Uterus (tissue), 2 donors: ENCODE results near the gene IGLON5.

Experiments
- CTCF ChIP-seq, 4 experiments: fragments of 200-600 bp in 2 of 4; fragments of 450-650 bp in 2 of 4; sonication (generic) in 2 of 4; IDR thresholded peaks; one replicate each; pipeline ENCODE4 v1.5.1; 2016 to 2019; ENCODE audit warnings: antibody characterized with exemption in 4 of 4, mild to moderate bottlenecking in 2 of 4, moderate library complexity in 1 of 4
- POLR2A ChIP-seq, 2 donors: fragments of 450-650 bp; IDR thresholded peaks; one replicate each; pipeline ENCODE4 v1.6.1; 2016; ENCODE audit warnings: antibody characterized with exemption in 2 of 2, mild to moderate bottlenecking in 1 of 2, moderate library complexity in 1 of 2

GRCh38 chr19:51325161-51325976, 13.9 kb downstream of the IGLON5 start:
- TF ChIP-seq CTCF (IDR thresholded peaks at IDR 0.05) (no peak), POLR2A (IDR thresholded peaks at IDR 0.05) (no peak)
